Stimulated activated CD4-positive, alpha-beta T cell treated with anti-CD3 and anti-CD28 coated beads, Interleukin-4, amount 100 ng/mL, for 1 hour (primary cell): Measurements from ENCODE around the gene CNDP2.

Experiments used
- DNase-seq: peaks from one replicate; pipeline ENCODE4 v3.0.0-alpha.2; 2020

CNDP2 gene

GRCh38 chr18:74501386-74501785, 5.2 kb downstream of the CNDP2 start:
- no peak for DNase-seq

- DNase-seq = no peak
Observed at GRCh38 chr18:74503137-74503536, 7.0 kb downstream of the CNDP2 start.

- no peak for DNase-seq
Observed at GRCh38 chr18:74505776-74506175, 9.6 kb downstream of the CNDP2 start.

GRCh38 chr18:74506448-74507084, 10.4 kb downstream of the CNDP2 start:
- no peak for DNase-seq

- no peak for DNase-seq
Observed at GRCh38 chr18:74507097-74507881, 11.1 kb downstream of the CNDP2 start.

GRCh38 chr18:74507927-74508326, 11.8 kb downstream of the CNDP2 start:
- no peak for DNase-seq

- DNase-seq = no peak
Observed at GRCh38 chr18:74508366-74508765, 12.2 kb downstream of the CNDP2 start.

GRCh38 chr18:74508821-74509225, 12.7 kb downstream of the CNDP2 start:
- DNase-seq = no peak

- DNase-seq = no peak
Observed at GRCh38 chr18:74509856-74510769, 13.9 kb downstream of the CNDP2 start.

- DNase-seq = no peak
Observed at GRCh38 chr18:74510770-74511095, 14.6 kb downstream of the CNDP2 start.

- no peak for DNase-seq
Observed at GRCh38 chr18:74511823-74512222, 15.7 kb downstream of the CNDP2 start.

GRCh38 chr18:74512321-74513053, 16.3 kb downstream of the CNDP2 start:
- DNase-seq = no peak

GRCh38 chr18:74513149-74513882, 17.2 kb downstream of the CNDP2 start:
- DNase-seq = no peak

- DNase-seq = no peak
Observed at GRCh38 chr18:74513883-74514205, 17.7 kb downstream of the CNDP2 start.

- no peak for DNase-seq
Observed at GRCh38 chr18:74514860-74515495, 18.8 kb downstream of the CNDP2 start.

- no peak for DNase-seq
Observed at GRCh38 chr18:74515620-74516231, 19.6 kb downstream of the CNDP2 start.

GRCh38 chr18:74516271-74517235, 20.4 kb downstream of the CNDP2 start:
- DNase-seq = no peak

- no peak for DNase-seq
Observed at GRCh38 chr18:74517236-74517630, 21.1 kb downstream of the CNDP2 start.

- DNase-seq = no peak
Observed at GRCh38 chr18:74518456-74519295, 22.5 kb downstream of the CNDP2 start.
